ENCODE results near the gene PEX6. TPM values are rescaled to one million over a fixed set of nuclear protein-coding genes. Genes with fewer than 3 reads are reported as not detected.

PEX6 gene
- total RNA-seq, 2 donors from 2014 or later, result 6.8 to 34.3 TPM

DNA sequence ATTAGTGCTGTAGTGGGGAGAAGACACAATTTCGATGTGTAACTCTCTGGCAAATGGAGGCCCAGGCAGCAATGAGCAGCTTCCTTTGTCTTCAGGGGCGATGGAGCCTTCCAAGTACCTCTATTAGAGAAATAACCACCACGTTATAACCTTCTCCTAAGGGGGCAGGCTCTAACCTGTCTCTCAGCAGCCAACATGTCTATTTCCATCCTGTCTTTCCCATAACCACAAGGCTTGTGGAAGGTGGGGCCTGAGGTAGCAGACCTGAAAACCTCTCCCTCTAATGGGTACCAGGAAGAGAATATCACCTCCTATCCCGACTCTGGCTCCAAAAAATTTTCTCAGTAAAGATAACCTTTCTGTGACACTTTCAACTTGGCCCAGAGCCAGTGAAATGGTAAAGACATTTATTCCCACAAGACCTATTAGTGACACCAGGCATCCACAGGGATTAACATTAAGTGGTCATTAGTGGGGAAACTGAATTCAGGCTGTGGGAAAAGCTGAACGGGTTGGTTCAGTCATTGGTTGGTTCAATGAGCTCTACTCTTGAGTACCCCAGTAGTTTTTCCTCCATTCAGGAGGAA, 4.0 kb downstream of the PEX6 start:
- Histone ChIP-seq H3K36me3 (no peaks in the 10 kb centered on the region), H3K27me3 (replicated peaks; ENCODE audit: insufficient read depth) (no peaks in the 10 kb centered on the region), H3K4me3 (no peak overlapping the region), H3K9me3 (no peaks in the 10 kb centered on the region), H3K27ac (no peak overlapping the region), H3K4me1 (ENCODE audit: control insufficient read depth in 1 of 2, low read depth in 2 of 2) (peaks cover 15 to 27% of the 10 kb centered on the region in 2 donors)
- no peak for TF ChIP-seq CTCF (IDR thresholded peaks at IDR 0.05)
- no peak for DNase-seq (ENCODE audit: low spot score)
- no peak for ATAC-seq (ENCODE audit: insufficient number of reproducible peaks, low FRiP score, low read depth)

DNA sequence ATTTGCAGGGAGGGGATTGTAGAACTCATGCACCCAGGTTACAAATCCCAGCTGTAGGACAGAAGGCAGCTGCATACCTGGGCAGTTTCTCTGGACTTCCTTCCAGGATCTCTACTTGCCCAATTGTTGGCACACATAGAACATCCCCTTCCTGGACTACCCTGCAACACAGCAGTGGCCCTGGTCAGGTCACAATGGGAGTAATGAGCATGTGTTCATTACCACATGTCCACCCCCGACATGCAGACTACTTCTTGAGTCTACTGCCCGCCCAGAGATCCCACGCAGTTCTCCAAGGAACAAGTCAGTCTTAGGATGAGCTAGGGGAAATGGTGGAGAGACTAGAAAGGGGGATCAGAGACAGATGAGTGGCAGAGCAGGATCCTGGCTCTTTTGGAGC, 5.1 kb downstream of the PEX6 start:
- Histone ChIP-seq H3K27me3 (replicated peaks; ENCODE audit: insufficient read depth) (no peaks in the 10 kb centered on the region), H3K36me3 (no peaks in the 10 kb centered on the region), H3K9me3 (no peaks in the 10 kb centered on the region), H3K4me3 (no peak overlapping the region), H3K27ac (no peak overlapping the region), H3K4me1 (ENCODE audit: control insufficient read depth in 1 of 2, low read depth in 2 of 2) (peaks cover 11 to 19% of the 10 kb centered on the region in 2 donors)
- ATAC-seq (ENCODE audit: insufficient number of reproducible peaks, low FRiP score, low read depth) (no peak), DNase-seq (ENCODE audit: low spot score) (no peak)
- TF ChIP-seq CTCF (IDR thresholded peaks at IDR 0.05), result no peak

GRCh38 chr6:42971746-42972327, 7.1 kb downstream of the PEX6 start:
- Histone ChIP-seq H3K36me3 (peaks cover 4% of the 10 kb centered on the region), H3K9me3 (no peaks in the 10 kb centered on the region), H3K27me3 (replicated peaks; ENCODE audit: insufficient read depth) (no peaks in the 10 kb centered on the region), H3K27ac (no peak overlapping the region), H3K4me1 (ENCODE audit: control insufficient read depth in 1 of 2, low read depth in 2 of 2) (peaks cover under 1 to 7% of the 10 kb centered on the region in 2 donors), H3K4me3 (no peak overlapping the region)
- TF ChIP-seq CTCF (IDR thresholded peaks at IDR 0.05), result no peak
- ATAC-seq (ENCODE audit: insufficient number of reproducible peaks, low FRiP score, low read depth) (no peak), DNase-seq (ENCODE audit: low spot score) (no peak)

DNA sequence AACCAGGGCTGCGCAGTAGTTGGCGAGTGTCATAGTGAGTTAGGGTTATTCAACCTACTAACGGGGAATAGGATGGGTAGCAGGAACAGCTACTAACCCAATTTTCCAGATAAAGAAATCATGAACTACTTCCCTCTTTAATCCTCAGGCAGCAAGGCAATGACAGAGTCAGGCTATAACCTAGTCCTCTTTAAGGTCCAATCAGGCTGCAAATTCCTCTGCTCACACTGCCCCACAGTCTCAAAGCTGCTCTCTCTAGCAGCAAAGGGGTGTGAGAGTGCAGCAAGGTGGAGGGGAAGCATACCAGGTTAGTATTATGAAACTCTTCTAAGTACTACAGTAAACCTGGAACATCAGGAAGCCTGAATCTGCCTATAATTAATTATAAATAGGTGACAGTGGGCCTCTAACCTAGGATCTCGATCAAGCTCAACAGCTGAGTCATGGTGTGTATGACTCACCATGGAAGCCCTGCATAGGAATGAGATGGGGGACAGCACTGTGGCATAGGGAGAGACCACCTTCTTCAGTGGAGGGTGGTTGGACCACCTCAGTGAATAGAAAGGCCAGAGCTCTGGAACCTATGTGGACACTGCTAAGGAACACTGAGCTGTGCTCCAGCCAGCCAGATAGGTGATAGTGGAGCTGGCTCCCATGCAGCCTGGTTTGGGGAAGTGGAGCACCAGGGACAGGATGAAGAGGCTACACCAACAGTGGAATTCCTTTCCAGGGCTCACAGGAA, 7.9 kb downstream of the PEX6 start:
- H3K4me1 ChIP-seq (ENCODE audit: control insufficient read depth in 1 of 2, low read depth in 2 of 2), result no peaks in the 10 kb centered on the region
- H3K27me3 ChIP-seq (replicated peaks; ENCODE audit: insufficient read depth), result no peaks in the 10 kb centered on the region
- H3K4me3 ChIP-seq, result no peak overlapping the region
- peaks cover 10% of the 10 kb centered on the region for H3K36me3 ChIP-seq
- no peaks in the 10 kb centered on the region for H3K9me3 ChIP-seq
- no peak for TF ChIP-seq CTCF (IDR thresholded peaks at IDR 0.05)
- no peak for DNase-seq (ENCODE audit: low spot score)
- no peak overlapping the region for H3K27ac ChIP-seq
- ATAC-seq (ENCODE audit: insufficient number of reproducible peaks, low FRiP score, low read depth), result no peak

DNA sequence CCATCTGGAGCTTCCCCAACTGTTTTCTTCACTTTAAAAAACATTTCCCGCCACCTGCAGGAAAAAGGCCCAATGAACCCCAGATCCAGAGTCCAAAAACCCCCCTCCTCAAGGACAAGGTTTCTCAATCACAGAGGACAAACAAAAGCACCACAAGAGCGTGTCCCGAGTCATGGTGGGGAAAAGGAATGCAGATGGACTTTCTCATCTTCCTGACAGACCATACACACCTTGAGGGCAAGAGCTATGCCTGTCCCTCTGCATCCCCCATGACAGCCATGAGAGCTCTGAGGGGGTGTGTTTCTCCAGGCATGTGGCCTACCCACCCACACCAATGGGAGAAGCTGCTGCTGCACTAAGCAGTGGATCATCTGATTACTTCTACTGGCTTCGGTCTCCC, 9.0 kb downstream of the PEX6 start:
- ATAC-seq (ENCODE audit: insufficient number of reproducible peaks, low FRiP score, low read depth) (no peak), DNase-seq (ENCODE audit: low spot score) (no peak)
- no peak for TF ChIP-seq CTCF (IDR thresholded peaks at IDR 0.05)
- Histone ChIP-seq H3K27me3 (replicated peaks; ENCODE audit: insufficient read depth) (no peaks in the 10 kb centered on the region), H3K27ac (no peak overlapping the region), H3K9me3 (no peaks in the 10 kb centered on the region), H3K4me1 (ENCODE audit: control insufficient read depth in 1 of 2, low read depth in 2 of 2) (no peaks in the 10 kb centered on the region), H3K36me3 (peaks cover 21% of the 10 kb centered on the region), H3K4me3 (no peak overlapping the region)
